Neuronal stem cell (in vitro differentiated cells): ENCODE results near the gene ARL17B.
"Not testable (repeated sequence)": the region's sequence is repeated elsewhere in the genome, so short reads cannot be mapped to it uniquely, and the experiment has no call there.

Source experiments
- DNase-seq: peaks from one replicate; pipeline ENCODE4 v3.0.0-alpha.2; 2013; ENCODE audit warnings: low spot score
- H2AFZ ChIP-seq: one replicate; pipeline ENCODE4 v1.6.1; 2013; ENCODE audit warnings: mild to moderate bottlenecking, low read length, inconsistent platforms
- H2AK5ac ChIP-seq: 2 replicates; pipeline ENCODE4 v1.6.1; 2013; ENCODE audit warnings: low read depth, mild to moderate bottlenecking, inconsistent platforms, low read length, moderate library complexity, mixed read lengths
- H2BK120ac ChIP-seq: 2 replicates; pipeline ENCODE4 v1.6.1; 2013; ENCODE audit warnings: low read depth, mild to moderate bottlenecking, inconsistent platforms, low read length, moderate library complexity, mixed read lengths
- H2BK12ac ChIP-seq: one replicate; pipeline ENCODE4 v1.6.1; 2013; ENCODE audit warnings: low read length, inconsistent platforms
- H2BK15ac ChIP-seq: 2 replicates; pipeline ENCODE4 v1.6.1; 2013; ENCODE audit warnings: mild to moderate bottlenecking, low read length, inconsistent platforms, mixed read lengths
- H2BK5ac ChIP-seq: one replicate; pipeline ENCODE4 v1.6.1; 2013; ENCODE audit warnings: inconsistent platforms, mild to moderate bottlenecking, low read length, moderate library complexity
- H3K14ac ChIP-seq: one replicate; pipeline ENCODE4 v1.6.1; 2013; ENCODE audit warnings: low read length, inconsistent platforms
- H3K18ac ChIP-seq: 2 replicates; pipeline ENCODE4 v1.6.1; 2013; ENCODE audit warnings: low read length, inconsistent platforms
- H3K23ac ChIP-seq: 2 replicates; pipeline ENCODE4 v1.6.1; 2013; ENCODE audit warnings: low read depth, mild to moderate bottlenecking, mixed read lengths, low read length, inconsistent platforms; ENCODE audit not compliant: poor library complexity
- H3K27ac ChIP-seq: replicated peaks from 3 replicates; pipeline ENCODE4 v1.5.1; 2013; ENCODE audit warnings: low read length, inconsistent platforms
- H3K27me3 ChIP-seq, 3 experiments: 2 replicates each; pipeline ENCODE4 v1.6.1; 2013; ENCODE audit warnings: low read length in 3 of 3, mild to moderate bottlenecking in 2 of 3, inconsistent platforms in 1 of 3, low read depth in 1 of 3, mixed read lengths in 1 of 3, moderate library complexity in 1 of 3; ENCODE audit not compliant: control insufficient read depth in 3 of 3, insufficient read depth in 3 of 3
- H3K36me3 ChIP-seq, 2 donors: replicated peaks in 1 of 2; 2 replicates each; pipeline ENCODE4 v1.6.1; 2013; ENCODE audit warnings: low read length in 2 of 2; ENCODE audit not compliant: control insufficient read depth in 2 of 2, insufficient read depth in 2 of 2
- H3K4ac ChIP-seq: 2 replicates; pipeline ENCODE4 v1.6.1; 2013; ENCODE audit warnings: inconsistent platforms, mild to moderate bottlenecking, low read length, moderate library complexity
- H3K4me1 ChIP-seq, 2 donors: 1 replicate in 1 of 2; 2 replicates in 1 of 2; pipeline ENCODE4 v1.6.1; 2013; ENCODE audit warnings: low read length in 2 of 2, low read depth in 1 of 2; ENCODE audit not compliant: control insufficient read depth in 2 of 2, insufficient read depth in 1 of 2
- H3K4me2 ChIP-seq: one replicate; pipeline ENCODE4 v1.6.1; 2013; ENCODE audit warnings: mild to moderate bottlenecking, low read length, inconsistent platforms; ENCODE audit not compliant: insufficient read depth, poor library complexity, severe bottlenecking
- H3K4me3 ChIP-seq, 2 donors: 2 replicates each; pipeline ENCODE4 v1.5.1; 2013; ENCODE audit warnings: low read length in 2 of 2, mild to moderate bottlenecking in 2 of 2, inconsistent platforms in 1 of 2, moderate library complexity in 1 of 2
- H3K79me1 ChIP-seq: one replicate; pipeline ENCODE4 v1.6.1; 2013; ENCODE audit warnings: low read depth, mild to moderate bottlenecking, inconsistent platforms, low read length, moderate library complexity
- H3K9ac ChIP-seq: one replicate; pipeline ENCODE4 v1.6.1; 2013; ENCODE audit warnings: mild to moderate bottlenecking, low read depth, low read length, inconsistent platforms; ENCODE audit not compliant: poor library complexity
- H3K9me3 ChIP-seq, 2 donors: replicated peaks in 1 of 2; 2 replicates each; pipeline versions ENCODE3 to v1.6.1; 2013; ENCODE audit warnings: low read length in 2 of 2, mild to moderate bottlenecking in 2 of 2, inconsistent platforms in 1 of 2, low read depth in 1 of 2, mixed read lengths in 1 of 2, moderate library complexity in 1 of 2; ENCODE audit not compliant: control insufficient read depth in 2 of 2, insufficient read depth in 1 of 2
- H4K8ac ChIP-seq: one replicate; pipeline ENCODE4 v1.6.1; 2013; ENCODE audit warnings: low read depth, mild to moderate bottlenecking, inconsistent platforms, low read length, moderate library complexity
- H4K91ac ChIP-seq: one replicate; pipeline ENCODE4 v1.6.1; 2013; ENCODE audit warnings: low read length, low read depth, mild to moderate bottlenecking, inconsistent platforms; ENCODE audit not compliant: poor library complexity
- WGBS, 2 donors: extraction: QIAGEN DNeasy Blood & Tissue Kit; methylation state at CpG; one replicate each; pipeline ENCODE4 v1.1.7; 2013; ENCODE audit warnings: missing lambda C conversion rate in 2 of 2, mixed read lengths in 1 of 2; ENCODE audit not compliant: insufficient read length in 2 of 2, insufficient replicate concordance in 1 of 2; ENCODE audit errors: extremely low coverage in 2 of 2; 5-methylcytosine and 5-hydroxymethylcytosine counted together

Gene ARL17B

GRCh38 chr17:46385491-46385890 is 23.9 kb upstream of the ARL17B start:
- not testable (repeated sequence) for H3K18ac ChIP-seq, H3K14ac ChIP-seq, H2BK12ac ChIP-seq, H2AFZ ChIP-seq, H3K9me3 ChIP-seq, H2BK5ac ChIP-seq, H3K4me2 ChIP-seq, H3K9ac ChIP-seq, H3K4ac ChIP-seq, H3K79me1 ChIP-seq, DNase-seq, H3K27me3 ChIP-seq, H2BK15ac ChIP-seq, H2AK5ac ChIP-seq, H2BK120ac ChIP-seq, H3K36me3 ChIP-seq, H4K8ac ChIP-seq, H4K91ac ChIP-seq, H3K27ac ChIP-seq, H3K4me3 ChIP-seq, H3K23ac ChIP-seq, H3K4me1 ChIP-seq

DNA sequence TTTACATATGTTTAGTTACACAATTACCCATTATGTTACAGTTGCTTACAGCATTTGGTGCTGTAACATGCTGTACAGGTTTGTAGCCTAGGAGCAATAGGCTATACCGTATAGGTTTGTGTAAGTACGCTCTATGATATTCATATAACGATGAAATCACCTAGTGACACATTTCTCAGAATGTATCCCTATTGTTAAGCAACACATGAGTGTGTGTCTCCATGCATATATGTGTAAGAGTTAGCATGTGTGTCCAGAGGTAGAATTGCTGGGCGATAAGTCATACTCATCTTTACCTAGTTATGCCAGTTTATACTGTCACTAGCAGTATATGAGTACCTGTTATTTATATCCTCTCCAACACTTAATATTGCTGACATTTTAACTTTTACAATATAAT is 21.6 kb upstream of the ARL17B start:
- not testable (repeated sequence) for H4K8ac ChIP-seq, H3K14ac ChIP-seq, H3K4me3 ChIP-seq, H3K27me3 ChIP-seq, H2BK5ac ChIP-seq, H2AFZ ChIP-seq, H3K9me3 ChIP-seq, H3K4ac ChIP-seq, H3K4me1 ChIP-seq, H3K36me3 ChIP-seq, DNase-seq, H3K4me2 ChIP-seq, H4K91ac ChIP-seq, H3K9ac ChIP-seq, H3K23ac ChIP-seq, H2BK12ac ChIP-seq, H3K27ac ChIP-seq, H2AK5ac ChIP-seq, H3K79me1 ChIP-seq, H2BK120ac ChIP-seq, H2BK15ac ChIP-seq, H3K18ac ChIP-seq
- no CpG with 5 or more reads among the region's 4 CpGs for WGBS, 2 donors

DNA sequence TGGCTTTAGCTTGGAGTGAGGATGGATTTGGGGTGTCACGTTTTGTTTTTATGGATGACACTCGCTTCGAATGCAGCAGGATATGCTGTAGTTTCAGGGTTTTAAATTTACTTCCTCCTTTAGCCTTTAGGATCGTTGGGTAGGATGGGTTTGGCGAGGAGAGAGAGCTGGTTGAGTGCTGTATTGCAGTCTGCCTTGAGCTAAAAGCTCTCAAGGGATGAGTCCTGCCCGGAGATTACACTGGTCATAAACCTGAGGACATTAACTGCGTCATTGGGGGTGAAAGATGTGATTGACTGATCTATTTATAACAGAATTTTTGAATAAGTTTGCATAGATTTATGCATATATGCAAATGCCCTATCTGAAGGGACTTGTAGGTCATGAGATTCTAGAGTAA is 11.9 kb upstream of the ARL17B start:
- not testable (repeated sequence) for H3K14ac ChIP-seq, H2AFZ ChIP-seq, H3K9ac ChIP-seq, H3K27me3 ChIP-seq, H4K91ac ChIP-seq, H3K79me1 ChIP-seq, H2BK120ac ChIP-seq, H2BK5ac ChIP-seq, H3K36me3 ChIP-seq, H3K4me1 ChIP-seq, H4K8ac ChIP-seq, H3K18ac ChIP-seq, H2BK15ac ChIP-seq, H3K4ac ChIP-seq, H3K9me3 ChIP-seq, H3K23ac ChIP-seq, H3K4me3 ChIP-seq, H2AK5ac ChIP-seq, DNase-seq, H2BK12ac ChIP-seq, H3K4me2 ChIP-seq, H3K27ac ChIP-seq
- WGBS, 2 donors: no CpG with 5 or more reads among the region's 7 CpGs

- not testable (repeated sequence) for H3K36me3 ChIP-seq, H3K79me1 ChIP-seq, H3K9ac ChIP-seq, H3K4ac ChIP-seq, H3K18ac ChIP-seq, H2BK15ac ChIP-seq, H2BK120ac ChIP-seq, H3K27me3 ChIP-seq, H3K4me2 ChIP-seq, H2AK5ac ChIP-seq, H3K23ac ChIP-seq, H3K4me3 ChIP-seq, H2BK12ac ChIP-seq, H3K4me1 ChIP-seq, H3K9me3 ChIP-seq, H4K8ac ChIP-seq, H4K91ac ChIP-seq, H3K14ac ChIP-seq, DNase-seq, H2BK5ac ChIP-seq, H3K27ac ChIP-seq, H2AFZ ChIP-seq
- no CpG with 5 or more reads among the region's 95 CpGs for WGBS, 2 donors
Measured at GRCh38 chr17:46372236-46373229, 11.0 kb upstream of the ARL17B start.
